GM12878 (cell line): ENCODE data around the gene SYCE1L. TPM values are rescaled to one million over a fixed set of nuclear protein-coding genes. Genes with fewer than 3 reads are reported as not detected.

Experiments
- ATAC-seq: fragments of 200-7000 bp; cut with Tn5 transposase; 3 replicates; pipeline ENCODE4 v1.9.1; 2020; ENCODE audit warnings: mild to moderate bottlenecking, moderate library complexity
- BruUV-seq: library from RNA; stranded (reverse); fragments of 400-500 nt; replicated peaks from 2 replicates; lab custom pipeline; 2021; lab: Mats Ljungman, UMichigan
- CTCF ChIA-PET: fragments of 300-600 bp; sonication (Branson Sonifier 250); formaldehyde crosslinking; extraction: SDS; loops from one replicate; lab custom pipeline; 2021; ENCODE audit warnings: inconsistent platforms; lab: Yijun Ruan, JAX
- POLR2A ChIA-PET: fragments of 350-600 bp; formaldehyde crosslinking; extraction: SDS; loops from one replicate; lab custom pipeline; 2021; ENCODE audit warnings: inconsistent platforms; lab: Charles Lee
- RAD21 ChIA-PET: fragments of 300-600 bp; sonication (Branson Sonifier 250); formaldehyde crosslinking; loops from one replicate; lab custom pipeline; 2023; ENCODE audit warnings: antibody characterized with exemption; ENCODE audit not compliant: unreplicated experiment; lab: Charles Lee
- SMC1A ChIA-PET: fragments of 300-600 bp; sonication (Branson Sonifier 250); formaldehyde crosslinking; loops from one replicate; lab custom pipeline; 2023; ENCODE audit not compliant: unreplicated experiment, uncharacterized antibody; lab: Charles Lee
- DNase-seq: peaks from one replicate; pipeline ENCODE4 v3.0.0-alpha.2; 2011; ENCODE audit warnings: low read depth, low spot score
- FAIRE-seq: peaks from 3 replicates; lab custom pipeline; 2011; peaks lifted over from hg19 to GRCh38; lab: Jason Lieb, UNC
- H2AFZ ChIP-seq: 2 replicates; pipeline ENCODE4 v1.6.0; 2011; ENCODE audit warnings: low read depth, low read length, control low read depth; ENCODE audit not compliant: control insufficient read depth
- H3K27ac ChIP-seq: 2 replicates; pipeline ENCODE4 v1.5.1; 2011; ENCODE audit warnings: control low read depth; ENCODE audit not compliant: control insufficient read depth, insufficient read depth
- H3K27me3 ChIP-seq, 2 experiments: replicated peaks in 1 of 2; 2 replicates each; pipeline versions ENCODE4 v1.6.0 to v1.6.1; 2011; ENCODE audit warnings: low read length in 1 of 2; ENCODE audit not compliant: control insufficient read depth in 2 of 2, insufficient read depth in 2 of 2
- H3K36me3 ChIP-seq, 2 experiments: 2 replicates each; pipeline ENCODE4 v1.5.1; 2011; ENCODE audit warnings: low read length in 1 of 2; ENCODE audit not compliant: control insufficient read depth in 2 of 2, insufficient read depth in 2 of 2
- H3K4me1 ChIP-seq: 2 replicates; pipeline ENCODE4 v1.6.1; 2011; ENCODE audit warnings: mild to moderate bottlenecking, low read length, moderate library complexity, mixed read lengths; ENCODE audit not compliant: control insufficient read depth, insufficient read depth
- H3K4me2 ChIP-seq: 2 replicates; pipeline ENCODE4 v1.6.0; 2011; ENCODE audit warnings: control low read depth; ENCODE audit not compliant: control insufficient read depth, insufficient read depth
- H3K4me3 ChIP-seq: fragments of 200-600 bp; sonication (generic); 2 replicates; pipeline ENCODE4 v1.5.1; 2016
- H3K79me2 ChIP-seq: 2 replicates; pipeline ENCODE4 v1.6.0; 2011; ENCODE audit warnings: low read length; ENCODE audit not compliant: control insufficient read depth, insufficient read depth
- H3K9ac ChIP-seq: 2 replicates; pipeline ENCODE4 v1.8.0; 2011; ENCODE audit warnings: low read length, control low read depth, mixed read lengths; ENCODE audit not compliant: control insufficient read depth, insufficient read depth
- H3K9me3 ChIP-seq: replicated peaks from 3 replicates; pipeline ENCODE4 v1.5.1; 2011; ENCODE audit warnings: mild to moderate bottlenecking, low read length; ENCODE audit not compliant: control insufficient read depth, insufficient read depth
- H4K20me1 ChIP-seq: 2 replicates; pipeline ENCODE4 v1.6.0; 2011; ENCODE audit not compliant: control insufficient read depth, insufficient read depth
- CREM ChIP-seq: IDR thresholded peaks from 2 replicates; pipeline ENCODE4 v1.6.1; 2014; ENCODE audit warnings: antibody characterized with exemption, low read depth
- E2F4 ChIP-seq: IDR thresholded peaks from 2 replicates; pipeline ENCODE4 v1.6.1; 2012; ENCODE audit warnings: low read depth, low read length, improper control_type of control experiment
- FOXM1 ChIP-seq: IDR thresholded peaks from 2 replicates; pipeline ENCODE4 v1.6.1; 2012; ENCODE audit warnings: low read depth, mild to moderate bottlenecking, inconsistent platforms, low read length, moderate library complexity
- IKZF1 ChIP-seq: fragments of 450-650 bp; conservative IDR thresholded peaks from 2 replicates; pipeline ENCODE4 v1.6.1; 2017; ENCODE audit warnings: antibody characterized with exemption, mild to moderate bottlenecking
- JUNB ChIP-seq: IDR thresholded peaks from 2 replicates; pipeline ENCODE4 v1.6.1; 2016; ENCODE audit warnings: antibody characterized with exemption, mild to moderate bottlenecking
- PML ChIP-seq: IDR thresholded peaks from 2 replicates; pipeline ENCODE4 v1.6.1; 2012; ENCODE audit warnings: low read length, inconsistent platforms
- RFX5 ChIP-seq: IDR thresholded peaks from 2 replicates; pipeline ENCODE4 v1.6.1; 2011; ENCODE audit warnings: low read depth, low read length, improper control_type of control experiment
- SP1 ChIP-seq: IDR thresholded peaks from one replicate; pipeline ENCODE4 v1.6.1; 2011; ENCODE audit warnings: low read depth, low read length
- STAT1 ChIP-seq: fragments of 450-650 bp; conservative IDR thresholded peaks from 2 replicates; pipeline ENCODE4 v1.6.1; 2014; ENCODE audit warnings: antibody characterized with exemption, mild to moderate bottlenecking
- whole genome bisulfite sequencing: methylation state at CpG from one replicate; pipeline ENCODE4 v1.1.6; 2016; ENCODE audit warnings: low lambda C conversion rate; ENCODE audit not compliant: insufficient replicate concordance, insufficient coverage; ENCODE audit errors: missing lambda C conversion rate; 5-methylcytosine and 5-hydroxymethylcytosine counted together
- in situ Hi-C: fragments of 300-500 bp; cut with MboI; formaldehyde crosslinking; loops from 9 replicates; pipeline ENCODE4 v1.14.3; 2018; ENCODE audit warnings: mixed read lengths
- intact Hi-C: fragments of 100-400 bp; cut with micrococcal nuclease; formaldehyde crosslinking; loops from one replicate; pipeline ENCODE4 v1.14.2; 2022; ENCODE audit not compliant: unreplicated experiment
- polyA plus RNA-seq, 11 experiments: library from polyadenylated mRNA; depleted of rRNA in 4 of 11; unstranded in 6 of 11; stranded (reverse) in 5 of 11; fragments of >200 nt; fragmentation: Nextera tagmentation in 4 of 11; fragmentation: Illumina TruSeq in 1 of 11; extraction: Ambion mirVana in 4 of 11; extraction: Trizol in 1 of 11; gene quantifications; 1 replicate in 1 of 11; 2 replicates in 10 of 11; pipeline versions ENCODE4 v1.2.1 to v1.2.3, GENCODE V29; 2011 to 2016; ENCODE audit warnings: inconsistent platforms in 2 of 11, missing spikeins in 2 of 11, low read depth in 1 of 11
- total RNA-seq, 4 experiments: library from RNA; depleted of rRNA in 3 of 4; stranded (reverse); fragments of >200 nt in 3 of 4; fragmentation: Illumina TruSeq in 1 of 4; extraction: Trizol in 1 of 4; gene quantifications; 2 replicates each; pipeline versions ENCODE4 v1.2.1 to v1.2.3, GENCODE V29; 2013 to 2021

Gene SYCE1L
- total and polyA plus RNA-seq, 10 of the 15 experiments (the other 5 are each of a cell fraction or from before 2014, with no cell fraction given) = 0.35 to 4.6 (median 0.91) TPM; not detected in 5

- intact Hi-C loops = no loop called here
- no peak overlapping the region for H3K27ac ChIP-seq
- in situ Hi-C loops = loop anchor here (10.0 kb wide), 1 partner anchor 882 kb away; the partner anchor contains the start of gene WWOX
- no peak for FAIRE-seq
- H2AFZ ChIP-seq = peak overlapping the region; percentile 80
- ChIA-PET RAD21 (no interaction called here), POLR2A (interaction anchor here (1.2 kb wide), 1 partner anchor 22 kb away, joined by 4 read pairs; the partner anchor contains the start of gene MON1B), CTCF (interaction anchor here (0.9 to 1.0 kb wide), 2 partner anchors 17 to 20 kb away, joined by 3 read pairs; no protein-coding TSS in a partner anchor), SMC1A (interaction anchor here (0.7 to 1.3 kb wide), 2 partner anchors 9 to 313 kb away, joined by 3 read pairs; no protein-coding TSS in a partner anchor)
- H3K4me2 ChIP-seq = peak overlapping the region; percentile 80
- peak; percentile 89 for ATAC-seq
- peak overlapping the region; percentile 27; the same call in 1 of the 2 replicates for H3K9ac ChIP-seq
- DNase-seq = no peak
- H4K20me1 ChIP-seq = no peaks in the 10 kb centered on the region; the same call in 1 of the 2 replicates
- no peaks in the 10 kb centered on the region for H3K36me3 ChIP-seq
- TF ChIP-seq PML (no peak), E2F4 (no peak), RFX5 (no peak), FOXM1 (no peak), STAT1 (no peak), CREM (no peak), IKZF1 (peak; percentile 29; the same call in 1 of the 2 replicates), JUNB (no peak), SP1 (no peak)
- H3K79me2 ChIP-seq = no peaks in the 10 kb centered on the region
- WGBS = 23% methylated on average over 44 of the region's 62 CpGs
- H3K4me3 ChIP-seq = peak overlapping the region; percentile 66
- no peaks in the 10 kb centered on the region; the same call in 1 of the 2 replicates for H3K4me1 ChIP-seq
- no TSS peak for BruUV-seq
- H3K9me3 ChIP-seq = no peaks in the 10 kb centered on the region
- H3K27me3 ChIP-seq = no peaks in the 10 kb centered on the region
These were observed 13.7 kb downstream of the SYCE1L start for GRCh38 chr16:77212741-77213541.
